GM18517 (cell line): Measurements from ENCODE around the gene ANKLE2.
"Not testable (repeated sequence)": the region's sequence is repeated elsewhere in the genome, so short reads cannot be mapped to it uniquely, and the experiment has no call there.

ENCODE experiments used
- ATAC-seq: cut with Tn5 transposase; IDR thresholded peaks from one replicate; pipeline ENCODE4 v1.9.1; 2021; ENCODE audit warnings: mild to moderate bottlenecking, moderate library complexity; ENCODE audit not compliant: unreplicated experiment

Gene ANKLE2

DNA sequence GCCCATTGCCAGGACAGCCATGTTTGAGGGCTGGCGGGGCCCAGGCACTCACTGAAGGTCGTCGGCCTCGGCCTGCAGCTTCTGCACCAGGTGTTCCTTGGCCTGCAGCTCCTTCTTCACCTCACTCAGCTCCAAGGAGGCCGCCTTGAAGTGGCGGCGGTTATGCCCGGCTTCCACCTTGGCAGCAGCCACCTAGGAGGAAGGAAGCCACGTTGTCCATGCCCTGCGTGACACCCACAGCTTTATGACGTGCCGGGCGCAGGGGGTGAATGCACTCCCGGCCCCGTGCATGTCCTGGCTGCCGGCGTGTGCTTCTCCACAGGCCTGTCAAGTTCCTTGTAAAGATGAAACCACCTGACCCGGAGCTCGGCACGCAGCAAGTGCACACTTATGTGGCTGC lies 16.0 kb upstream of the ANKLE2 start:
- ATAC-seq: no peak

- ATAC-seq: no peak
Measured at GRCh38 chr12:132776816-132777568, 15.4 kb upstream of the ANKLE2 start.

DNA sequence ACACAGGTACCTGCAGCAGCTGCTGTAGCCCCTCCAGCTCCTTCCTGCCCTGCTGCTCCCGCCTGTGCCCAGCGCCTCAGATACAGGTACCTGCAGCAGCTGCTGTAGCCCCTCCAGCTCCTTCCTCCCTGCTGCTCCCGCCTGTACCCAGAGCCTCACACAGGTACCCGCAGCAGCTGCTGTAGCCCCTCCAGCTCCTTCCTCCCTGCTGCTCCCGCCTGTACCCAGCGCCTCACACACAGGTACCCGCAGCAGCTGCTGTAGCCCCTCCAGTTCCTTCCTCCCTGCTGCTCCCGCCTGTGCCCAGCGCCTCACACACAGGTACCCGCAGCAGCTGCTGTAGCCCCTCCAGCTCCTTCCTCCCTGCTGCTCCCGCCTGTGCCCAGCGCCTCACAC lies 14.6 kb upstream of the ANKLE2 start:
- not testable (repeated sequence) for ATAC-seq

GRCh38 chr12:132775502-132776229 lies 14.0 kb upstream of the ANKLE2 start:
- no peak for ATAC-seq

DNA sequence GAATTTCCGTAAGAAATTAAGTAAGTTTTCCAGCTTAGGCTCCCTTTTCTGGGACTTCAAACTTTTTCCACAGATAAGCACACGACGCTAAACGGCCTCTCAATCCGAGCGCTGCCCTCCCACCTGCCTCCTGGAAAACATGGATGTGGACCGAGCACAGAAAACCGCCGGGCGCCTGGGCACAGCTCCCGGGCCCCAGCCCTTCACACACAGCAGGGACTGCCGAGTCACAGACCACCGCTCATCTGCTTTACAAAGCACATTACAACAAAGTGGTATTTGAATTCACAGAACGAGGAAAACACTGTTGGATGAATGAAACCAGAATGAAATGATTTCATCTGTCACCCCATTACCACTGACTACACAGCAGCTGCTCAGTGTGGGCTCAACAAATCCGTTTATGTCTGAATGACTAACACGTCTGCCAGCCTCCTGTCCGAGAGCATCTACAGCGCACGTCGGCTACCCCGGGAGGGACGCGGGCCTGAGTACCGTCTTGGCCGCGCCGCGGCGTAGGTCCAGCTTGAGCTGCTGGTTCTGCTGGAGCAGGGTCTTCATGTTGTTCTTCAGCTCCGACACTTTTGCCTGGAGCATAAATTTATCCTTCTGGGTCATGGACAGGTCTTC lies 13.1 kb upstream of the ANKLE2 start:
- no peak for ATAC-seq

- ATAC-seq: no peak
Measured at GRCh38 chr12:132774159-132774558, 12.5 kb upstream of the ANKLE2 start.

DNA sequence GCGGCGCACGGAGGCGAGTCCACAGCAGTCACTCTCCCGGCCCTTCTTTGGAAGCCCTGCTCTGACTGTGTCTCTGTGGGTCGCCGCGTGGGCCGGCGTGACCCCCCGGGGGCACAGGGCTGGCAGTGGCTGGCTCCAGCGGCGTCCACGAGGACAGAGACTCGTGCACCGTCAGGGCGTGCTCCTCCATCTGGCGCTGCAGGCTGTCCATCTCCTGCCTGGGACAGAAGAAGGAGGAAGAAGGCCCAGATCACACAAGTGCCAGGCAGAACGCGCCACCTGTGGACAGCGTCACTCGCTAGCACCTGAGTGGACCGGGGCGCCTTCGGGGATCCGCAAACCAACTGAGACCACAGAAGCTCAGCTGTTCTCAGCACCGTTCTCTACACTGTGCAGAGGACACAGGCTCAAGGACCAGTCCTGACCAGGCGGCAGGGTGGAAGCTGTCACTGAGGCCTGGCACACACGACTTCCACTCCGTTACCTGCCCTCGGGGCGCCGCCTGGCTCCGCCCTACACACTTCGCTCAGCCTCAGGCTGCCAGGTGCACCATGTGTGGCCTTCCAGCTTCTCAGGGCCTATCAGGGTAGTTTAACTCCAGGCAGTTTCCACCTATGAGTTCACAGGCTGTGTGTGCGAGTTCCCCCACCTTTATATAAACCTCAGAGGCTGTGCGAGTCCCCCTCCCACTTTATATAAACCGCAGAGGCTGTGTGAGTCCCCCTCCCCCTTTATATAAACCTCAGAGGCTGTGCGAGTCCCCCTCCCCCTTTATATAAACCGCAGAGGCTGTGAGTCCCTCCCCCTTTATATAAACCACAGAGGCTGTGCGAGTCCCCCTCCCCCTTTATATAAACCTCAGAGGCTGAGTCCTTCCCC lies 11.7 kb upstream of the ANKLE2 start:
- no peak for ATAC-seq

GRCh38 chr12:132772606-132773005 lies 11.0 kb upstream of the ANKLE2 start:
- ATAC-seq: no peak

DNA sequence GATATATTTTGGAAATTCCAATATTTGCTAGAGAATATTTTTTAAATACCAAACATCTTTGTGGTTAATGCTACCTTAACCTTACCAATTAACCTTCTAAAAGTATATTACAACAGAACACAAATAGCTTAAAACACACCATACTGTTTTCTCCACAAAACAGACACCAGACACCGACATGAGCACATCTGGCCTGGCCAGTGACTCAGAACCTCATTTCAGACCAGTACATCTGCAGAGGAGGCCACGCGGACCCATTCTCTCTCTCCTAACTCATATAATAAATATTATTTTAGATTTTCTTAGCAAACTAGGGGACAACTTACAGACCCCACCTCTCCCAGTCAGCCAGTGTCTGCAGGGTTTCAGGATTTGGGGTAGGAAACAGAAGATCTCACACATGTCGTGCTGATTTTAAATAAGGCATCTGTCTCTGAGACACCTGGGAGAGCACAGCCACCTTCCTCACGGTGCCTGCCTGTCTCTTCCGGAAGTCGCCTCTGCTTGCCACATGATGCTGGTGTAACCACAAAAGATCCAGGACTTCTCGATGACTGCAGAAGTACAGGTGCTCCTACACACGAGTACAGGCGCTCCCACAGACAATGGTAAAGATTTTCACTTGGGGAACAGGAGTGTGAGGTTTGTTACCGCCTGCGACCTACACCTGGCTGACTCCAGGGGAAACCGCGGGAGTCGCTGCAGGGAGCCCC lies 9.7 kb upstream of the ANKLE2 start:
- ATAC-seq: no peak

DNA sequence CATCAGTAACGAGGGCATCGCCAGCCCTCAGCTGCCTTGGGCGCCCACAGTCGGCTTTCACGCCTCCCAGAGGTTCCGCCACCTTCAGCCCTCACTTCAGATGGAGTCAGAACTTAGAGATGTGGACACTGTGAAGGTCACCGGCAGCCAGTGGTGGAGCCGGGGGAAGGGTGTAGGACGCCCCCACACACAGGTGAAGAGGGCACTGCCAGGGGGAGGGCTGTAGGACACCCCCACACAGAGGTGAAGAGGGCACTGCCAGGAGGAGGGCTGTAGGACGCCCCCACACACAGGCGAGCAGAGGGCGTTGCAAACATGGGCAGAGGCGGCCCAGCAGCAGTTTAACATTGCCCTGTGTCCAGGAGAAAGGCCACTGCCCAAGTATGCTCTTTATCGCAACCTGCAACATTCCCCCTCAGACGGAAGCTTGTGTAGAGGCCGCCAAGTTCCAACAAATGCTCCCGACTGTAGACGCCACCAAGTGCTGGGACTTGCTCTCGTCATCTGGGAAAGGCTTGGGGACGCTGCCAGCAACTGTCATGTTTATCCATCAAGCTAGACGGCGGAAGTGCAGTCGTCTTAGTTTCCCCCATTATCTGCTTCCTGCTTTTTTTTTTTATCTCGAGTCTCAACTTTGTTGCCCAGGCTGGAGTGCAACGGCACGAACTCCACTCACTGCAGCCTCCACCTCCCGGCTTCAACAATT lies 4.9 kb upstream of the ANKLE2 start:
- ATAC-seq: no peak

DNA sequence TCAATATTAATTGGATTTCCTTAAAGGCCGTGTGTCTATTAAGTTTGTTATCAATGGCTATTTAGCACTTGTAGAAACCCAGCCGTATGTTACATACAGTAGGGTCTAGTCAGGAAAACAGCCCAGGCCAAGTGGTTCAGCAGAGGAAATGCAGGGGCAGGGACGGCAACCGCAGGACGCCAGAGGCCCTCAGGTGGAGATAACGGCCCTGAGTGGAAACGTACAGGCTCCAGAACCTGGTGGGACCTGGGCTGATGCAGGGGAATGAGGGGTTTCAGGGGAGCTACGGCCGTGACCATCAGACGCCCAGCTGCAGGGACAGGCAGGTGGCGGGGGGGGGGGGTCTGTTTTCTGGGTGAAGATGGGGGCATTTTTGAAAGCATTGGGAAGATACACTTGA lies 3.7 kb upstream of the ANKLE2 start:
- ATAC-seq: no peak

- ATAC-seq: no peak
Measured at GRCh38 chr12:132764231-132764630, 2.6 kb upstream of the ANKLE2 start.

DNA sequence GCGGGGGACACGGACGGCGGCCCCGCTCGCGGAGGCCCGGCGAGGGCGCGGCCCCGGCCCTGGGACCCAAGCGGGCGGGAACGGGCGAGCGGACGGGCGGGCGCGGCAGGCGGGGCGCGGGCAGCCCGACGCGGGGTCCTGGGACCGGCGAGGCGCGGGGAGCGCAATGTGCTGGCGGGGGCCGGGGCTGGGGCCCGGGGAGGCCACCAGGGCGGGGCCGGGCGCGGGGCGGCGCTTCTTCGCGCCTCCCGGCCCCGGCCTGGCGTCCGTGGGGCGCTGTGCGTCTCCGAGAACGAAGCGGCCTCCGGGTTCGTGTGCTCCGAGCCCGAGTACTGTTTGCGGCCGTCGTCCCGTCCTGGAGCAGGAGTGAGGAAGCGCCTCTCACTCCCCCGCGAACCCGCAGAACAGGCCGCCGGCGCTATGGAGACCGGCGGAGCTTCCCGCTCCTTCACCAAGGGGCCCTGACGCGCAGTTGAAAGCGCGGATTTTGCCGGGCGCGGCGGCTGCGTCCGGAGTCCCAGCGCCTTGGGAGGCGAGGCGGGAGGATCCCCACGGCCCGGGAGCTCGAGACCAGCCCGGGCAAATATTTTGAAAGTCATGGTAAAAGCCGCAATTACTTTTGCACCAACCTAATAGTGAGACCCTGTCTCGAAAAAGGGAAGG lies 420 bp upstream of the ANKLE2 start:
- ATAC-seq: peak; percentile 46

GRCh38 chr12:132759359-132759758 lies 2.3 kb downstream of the ANKLE2 start:
- ATAC-seq: no peak

GRCh38 chr12:132758825-132759224 lies 2.8 kb downstream of the ANKLE2 start:
- not testable (repeated sequence) for ATAC-seq

DNA sequence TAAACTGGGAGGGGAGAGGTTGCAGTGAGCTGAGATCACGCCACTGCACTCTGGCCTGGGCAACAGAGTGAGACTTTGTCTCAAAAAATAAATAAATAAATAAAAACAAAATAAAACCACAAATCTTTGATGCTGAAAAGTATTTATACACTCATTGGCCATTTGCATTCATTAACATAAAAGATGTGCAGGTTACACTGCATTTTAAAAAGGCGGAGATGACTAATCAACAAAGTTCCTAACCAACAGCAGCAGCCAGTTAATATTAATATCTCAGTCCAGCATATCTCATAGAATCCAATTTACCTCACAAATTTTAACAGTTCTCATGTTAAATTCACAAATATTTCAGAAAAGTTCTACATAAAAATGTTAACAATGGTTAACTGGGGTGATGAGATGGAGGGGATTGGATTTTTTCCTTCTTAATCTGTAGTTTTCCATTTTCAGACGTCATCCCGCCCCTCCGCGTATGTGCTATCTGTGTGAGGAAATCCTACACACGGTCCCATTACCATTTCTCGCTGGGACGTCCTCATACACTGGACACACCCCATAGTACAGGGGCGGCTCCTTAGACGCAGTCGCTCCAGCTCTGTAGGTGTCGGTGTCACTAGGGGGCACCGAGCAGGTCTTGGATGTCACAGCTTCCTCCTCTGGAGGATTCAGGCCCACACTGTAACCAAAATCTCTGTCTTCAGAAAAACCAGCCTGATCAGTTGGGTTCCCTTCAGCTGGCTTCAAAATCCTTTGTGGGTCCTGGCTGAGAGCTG lies 7.3 kb downstream of the ANKLE2 start:
- no peak for ATAC-seq

DNA sequence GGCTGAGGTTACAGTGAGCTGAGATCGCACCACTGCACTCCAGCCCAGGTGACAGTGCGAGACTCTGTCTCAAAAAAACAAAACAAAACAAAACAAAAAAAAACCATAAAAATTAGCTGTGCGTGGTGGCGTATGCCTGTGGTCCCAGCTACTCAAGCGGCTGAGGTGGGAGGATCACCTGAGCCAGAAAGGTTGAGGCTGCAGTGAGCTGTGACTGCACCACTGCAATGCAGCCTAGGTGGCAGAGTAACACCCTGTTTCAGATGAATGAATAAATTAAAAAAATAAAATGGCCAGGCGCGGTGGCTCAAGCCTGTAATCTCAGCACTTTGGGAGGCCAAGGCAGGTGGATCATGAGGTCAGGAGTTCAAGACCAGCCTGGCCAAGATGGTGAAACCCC lies 8.0 kb downstream of the ANKLE2 start:
- ATAC-seq: not testable (repeated sequence)

DNA sequence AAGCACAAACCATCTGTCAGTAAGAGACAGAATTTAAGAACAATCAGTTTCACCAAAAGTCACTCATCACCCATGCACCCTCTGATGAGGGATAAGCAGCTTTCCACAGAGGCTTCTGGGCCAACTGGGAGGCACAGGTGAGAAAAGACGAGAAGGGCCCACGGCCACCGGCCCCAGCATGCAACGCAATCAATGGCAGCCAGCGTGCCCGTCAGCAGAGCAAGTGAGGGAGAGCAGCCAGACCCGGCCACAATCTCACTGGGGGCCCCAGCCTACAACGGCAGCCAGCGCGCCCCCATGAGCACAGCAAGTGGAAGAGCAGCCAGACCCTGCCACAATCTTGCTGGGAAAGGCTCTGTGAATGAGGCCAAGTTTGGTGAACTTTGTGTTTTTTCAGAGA lies 13.3 kb downstream of the ANKLE2 start:
- no peak for ATAC-seq

DNA sequence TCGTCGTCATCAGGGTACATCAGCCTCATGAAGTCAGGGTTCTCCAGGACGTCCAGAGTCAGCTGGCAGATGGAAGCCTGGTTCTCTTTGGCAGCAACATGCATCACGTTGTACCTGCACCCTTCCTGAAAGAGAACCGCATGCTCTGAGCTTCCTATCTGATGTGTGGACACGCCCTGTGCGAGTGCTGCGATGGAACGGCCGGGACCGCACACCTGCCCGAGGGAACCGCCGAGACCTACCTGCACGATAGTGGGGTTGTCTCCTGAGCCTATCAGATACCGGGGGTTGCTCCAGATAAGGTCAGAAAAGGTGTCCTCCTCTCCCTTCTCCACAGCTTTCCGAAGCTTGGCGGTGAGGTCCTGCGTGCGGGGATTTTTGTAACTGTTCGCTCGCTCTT lies 13.7 kb downstream of the ANKLE2 start:
- no peak for ATAC-seq
